ENCODE measurements around the gene TTC39C.

- no peak for TF ChIP-seq CTCF (IDR thresholded peaks at IDR 0.05)
- TF ChIP-seq POLR2A (IDR thresholded peaks at IDR 0.05), result no peak
- TF ChIP-seq POLR2AphosphoS5 (IDR thresholded peaks at IDR 0.05), result no peak
Measured at GRCh38 chr18:24161304-24161703, 146.8 kb downstream of the TTC39C start.

Measured in breast epithelium (tissue), 3 donors.